HEK293 (cell line): ENCODE results near the gene PPIE.

ENCODE experiments used
- CTCF ChIA-PET: fragments of 350-600 bp; formaldehyde crosslinking; extraction: SDS; loops from one replicate; lab custom pipeline; 2021; ENCODE audit warnings: antibody characterized with exemption; lab: Yijun Ruan, JAX
- POLR2A ChIA-PET: fragments of 300-600 bp; formaldehyde crosslinking; extraction: SDS; loops from one replicate; lab custom pipeline; 2020; ENCODE audit warnings: antibody characterized with exemption, inconsistent platforms; lab: Yijun Ruan, JAX
- H3K27ac ChIP-seq: fragments of 200-500 bp; sonication (Bioruptor generic); 2 replicates; pipeline ENCODE4 v1.5.1; 2014; ENCODE audit warnings: low read depth, low read length, control low read depth, inconsistent platforms; ENCODE audit errors: extremely low read depth
- H3K36me3 ChIP-seq, 2 experiments: fragments of 200-500 bp in 1 of 2; sonication (Bioruptor generic) in 1 of 2; 1 replicate in 1 of 2; 2 replicates in 1 of 2; pipeline ENCODE4 v1.5.1; 2014 to 2017; ENCODE audit warnings: inconsistent platforms in 2 of 2, low read length in 2 of 2; ENCODE audit not compliant: control insufficient read depth in 2 of 2, insufficient read depth in 1 of 2
- H3K4me1 ChIP-seq: fragments of 200-500 bp; sonication (Bioruptor generic); 2 replicates; pipeline ENCODE4 v1.5.1; 2014; ENCODE audit warnings: mild to moderate bottlenecking, low read length, inconsistent platforms; ENCODE audit not compliant: control insufficient read depth, insufficient read depth
- H3K4me3 ChIP-seq: 2 replicates; pipeline ENCODE4 v1.5.1; 2011; ENCODE audit warnings: low read depth, mild to moderate bottlenecking, control low read depth, low read length, moderate library complexity
- H3K9me3 ChIP-seq: fragments of 200-500 bp; sonication (Bioruptor generic); 2 replicates; pipeline ENCODE4 v1.5.1; 2014; ENCODE audit warnings: low read depth, low read length, inconsistent platforms; ENCODE audit not compliant: control insufficient read depth, insufficient read depth
- HOXC10 ChIP-seq: sonication (generic); formaldehyde crosslinking; IDR thresholded peaks from 2 replicates; pipeline ENCODE4 v1.8.1; 2023; ENCODE audit warnings: mild to moderate bottlenecking, missing genetic modification reagents
- SCRT1 ChIP-seq: fragments of 450-650 bp; formaldehyde crosslinking; IDR thresholded peaks from 2 replicates; pipeline ENCODE4 v1.5.1; 2016; ENCODE audit warnings: missing biosample characterization, missing genetic modification characterization, borderline replicate concordance
- ZNF19 ChIP-seq: fragments of 450-650 bp; formaldehyde crosslinking; IDR thresholded peaks from 2 replicates; pipeline ENCODE4; 2016; ENCODE audit warnings: missing biosample characterization, missing genetic modification characterization, low read depth
- ZNF221 ChIP-seq: fragments of 450-650 bp; formaldehyde crosslinking; IDR thresholded peaks from 2 replicates; pipeline ENCODE4 v1.5.1; 2017; ENCODE audit warnings: missing biosample characterization, missing genetic modification characterization, borderline replicate concordance
- ZNF426 ChIP-seq: fragments of 450-650 bp; formaldehyde crosslinking; IDR thresholded peaks from 2 replicates; pipeline ENCODE4 v1.5.1; 2017; ENCODE audit warnings: missing biosample characterization, missing genetic modification characterization, mild to moderate bottlenecking, inconsistent platforms, moderate library complexity
- ZNF518A ChIP-seq: fragments of 450-650 bp; formaldehyde crosslinking; conservative IDR thresholded peaks from 2 replicates; pipeline ENCODE4 v1.5.1; 2016; ENCODE audit warnings: low read depth, missing biosample characterization, missing genetic modification characterization
- ZNF560 ChIP-seq: fragments of 450-650 bp; formaldehyde crosslinking; IDR thresholded peaks from 2 replicates; pipeline ENCODE4 v1.5.1; 2017; ENCODE audit warnings: missing biosample characterization, missing genetic modification characterization, borderline replicate concordance
- ZNF600 ChIP-seq: fragments of 450-650 bp; formaldehyde crosslinking; IDR thresholded peaks from 2 replicates; pipeline ENCODE4 v1.5.1; 2016; ENCODE audit warnings: missing biosample characterization, missing genetic modification characterization
- ZNF623 ChIP-seq: fragments of 450-650 bp; formaldehyde crosslinking; IDR thresholded peaks from 2 replicates; pipeline ENCODE4 v1.5.1; 2016; ENCODE audit warnings: missing biosample characterization, missing genetic modification characterization
- ZNF660 ChIP-seq: fragments of 450-650 bp; IDR thresholded peaks from 2 replicates; pipeline ENCODE4 v1.5.1; 2018; ENCODE audit warnings: missing biosample characterization, mild to moderate bottlenecking, missing genetic modification characterization
- ZNF768 ChIP-seq: fragments of 450-650 bp; formaldehyde crosslinking; IDR thresholded peaks from 2 replicates; pipeline ENCODE4 v1.5.1; 2018; ENCODE audit warnings: missing biosample characterization, mild to moderate bottlenecking, missing genetic modification characterization
- TF ChIP-seq, protein P1 (sequence below): fragments of 450-650 bp; formaldehyde crosslinking; IDR thresholded peaks from 2 replicates; pipeline ENCODE4 v1.5.1; 2016; ENCODE audit warnings: missing biosample characterization, missing genetic modification characterization, borderline replicate concordance
- TF ChIP-seq, protein P2 (sequence below): fragments of 450-650 bp; formaldehyde crosslinking; IDR thresholded peaks from 2 replicates; pipeline ENCODE4 v1.5.1; 2016; ENCODE audit warnings: missing biosample characterization, missing genetic modification characterization, borderline replicate concordance
- TF ChIP-seq, protein P3 (sequence below): fragments of 450-650 bp; formaldehyde crosslinking; IDR thresholded peaks from 2 replicates; pipeline ENCODE4 v1.5.1; 2016; ENCODE audit warnings: missing biosample characterization, missing genetic modification characterization

PPIE gene

GRCh38 chr1:39737546-39738169 is 1.0 kb upstream of the PPIE start:
- TF ChIP-seq ZNF426 (tag by site-specific recombination) = no peak
- TF ChIP-seq, protein P1, sequence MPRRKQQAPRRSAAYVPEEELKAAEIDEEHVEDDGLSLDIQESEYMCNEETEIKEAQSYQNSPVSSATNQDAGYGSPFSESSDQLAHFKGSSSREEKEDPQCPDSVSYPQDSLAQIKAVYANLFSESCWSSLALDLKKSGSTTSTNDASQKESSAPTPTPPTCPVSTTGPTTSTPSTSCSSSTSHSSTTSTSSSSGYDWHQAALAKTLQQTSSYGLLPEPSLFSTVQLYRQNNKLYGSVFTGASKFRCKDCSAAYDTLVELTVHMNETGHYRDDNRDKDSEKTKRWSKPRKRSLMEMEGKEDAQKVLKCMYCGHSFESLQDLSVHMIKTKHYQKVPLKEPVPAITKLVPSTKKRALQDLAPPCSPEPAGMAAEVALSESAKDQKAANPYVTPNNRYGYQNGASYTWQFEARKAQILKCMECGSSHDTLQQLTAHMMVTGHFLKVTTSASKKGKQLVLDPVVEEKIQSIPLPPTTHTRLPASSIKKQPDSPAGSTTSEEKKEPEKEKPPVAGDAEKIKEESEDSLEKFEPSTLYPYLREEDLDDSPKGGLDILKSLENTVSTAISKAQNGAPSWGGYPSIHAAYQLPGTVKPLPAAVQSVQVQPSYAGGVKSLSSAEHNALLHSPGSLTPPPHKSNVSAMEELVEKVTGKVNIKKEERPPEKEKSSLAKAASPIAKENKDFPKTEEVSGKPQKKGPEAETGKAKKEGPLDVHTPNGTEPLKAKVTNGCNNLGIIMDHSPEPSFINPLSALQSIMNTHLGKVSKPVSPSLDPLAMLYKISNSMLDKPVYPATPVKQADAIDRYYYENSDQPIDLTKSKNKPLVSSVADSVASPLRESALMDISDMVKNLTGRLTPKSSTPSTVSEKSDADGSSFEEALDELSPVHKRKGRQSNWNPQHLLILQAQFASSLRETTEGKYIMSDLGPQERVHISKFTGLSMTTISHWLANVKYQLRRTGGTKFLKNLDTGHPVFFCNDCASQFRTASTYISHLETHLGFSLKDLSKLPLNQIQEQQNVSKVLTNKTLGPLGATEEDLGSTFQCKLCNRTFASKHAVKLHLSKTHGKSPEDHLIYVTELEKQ (tag by site-specific recombination) = no peak
- no peak for TF ChIP-seq ZNF660 (tag by site-specific recombination)
- no peak for TF ChIP-seq ZNF560 (tag by site-specific recombination)
- TF ChIP-seq ZNF768 (tag by site-specific recombination) = no peak
- no peak for TF ChIP-seq ZNF623 (tag by site-specific recombination)
- TF ChIP-seq SCRT1 (tag by site-specific recombination) = no peak
- TF ChIP-seq, all 188 proteins: peak for 0
- peaks cover 2% of the 10 kb centered on the region; the same call in 1 of the 2 replicates for H3K4me1 ChIP-seq
- ChIA-PET CTCF (interaction anchor here (0.6 to 2.4 kb wide), 10 partner anchors 11 to 481 kb away, joined by 3 to 6 read pairs (median 4); no protein-coding TSS in a partner anchor), POLR2A (interaction anchor here (1.0 to 1.9 kb wide), 4 partner anchors 10 to 199 kb away, joined by 3 to 8 read pairs (median 4); partner anchors contain the start of gene BMP8B)
- no peaks in the 10 kb centered on the region for H3K9me3 ChIP-seq
- H3K36me3 ChIP-seq = peaks cover 11 to 28% of the 10 kb centered on the region in 2 experiments; a peak in 2 of 3 replicates
- H3K27ac ChIP-seq = no peak overlapping the region
- no peak overlapping the region for H3K4me3 ChIP-seq

DNA sequence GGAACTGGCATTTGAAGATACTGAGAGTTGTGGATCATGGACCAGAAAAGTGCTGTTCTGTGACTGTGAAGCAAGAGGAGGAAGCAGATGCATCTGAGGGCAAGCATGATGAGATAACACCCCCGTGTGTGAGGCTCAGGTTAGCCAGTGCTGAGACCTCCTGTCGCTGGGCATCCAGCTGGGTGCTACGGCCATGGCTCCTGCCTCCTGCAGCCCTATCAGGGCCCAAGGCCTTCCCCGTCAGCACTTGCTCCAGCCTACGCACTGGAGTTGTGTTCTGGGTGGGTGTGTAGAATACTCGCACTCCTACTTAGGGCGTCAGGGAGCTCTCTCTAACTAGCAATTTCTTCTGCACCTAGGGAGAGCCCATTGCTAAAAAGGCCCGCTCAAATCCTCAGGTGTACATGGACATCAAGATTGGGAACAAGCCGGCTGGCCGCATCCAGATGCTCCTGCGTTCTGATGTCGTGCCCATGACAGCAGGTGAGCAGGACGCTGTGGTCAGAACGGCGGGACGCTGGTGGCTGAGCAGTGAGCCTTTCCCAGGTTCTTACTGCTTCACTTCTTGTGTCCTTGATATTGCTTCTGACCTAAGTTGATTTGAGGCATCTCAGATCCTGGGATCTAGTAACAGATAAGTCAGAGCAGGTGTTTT is 6.5 kb downstream of the PPIE start:
- Histone ChIP-seq H3K36me3 (peaks cover 58 to 99% of the 10 kb centered on the region in 2 experiments), H3K27ac (no peak overlapping the region), H3K4me3 (no peak overlapping the region), H3K4me1 (no peaks in the 10 kb centered on the region), H3K9me3 (no peaks in the 10 kb centered on the region)
- CTCF ChIA-PET = no interaction called here
- POLR2A ChIA-PET = no interaction called here
- TF ChIP-seq ZNF600 (tag by site-specific recombination) (0 out of 2 replicates have a peak, but pooled peaks have one; percentile 17), ZNF221 (tag by site-specific recombination) (no peak), ZNF518A (tag by site-specific recombination) (no peak), ZNF19 (tag by site-specific recombination) (no peak), HOXC10 (CRISPR knock-in tag) (no peak)
- TF ChIP-seq, protein P2, sequence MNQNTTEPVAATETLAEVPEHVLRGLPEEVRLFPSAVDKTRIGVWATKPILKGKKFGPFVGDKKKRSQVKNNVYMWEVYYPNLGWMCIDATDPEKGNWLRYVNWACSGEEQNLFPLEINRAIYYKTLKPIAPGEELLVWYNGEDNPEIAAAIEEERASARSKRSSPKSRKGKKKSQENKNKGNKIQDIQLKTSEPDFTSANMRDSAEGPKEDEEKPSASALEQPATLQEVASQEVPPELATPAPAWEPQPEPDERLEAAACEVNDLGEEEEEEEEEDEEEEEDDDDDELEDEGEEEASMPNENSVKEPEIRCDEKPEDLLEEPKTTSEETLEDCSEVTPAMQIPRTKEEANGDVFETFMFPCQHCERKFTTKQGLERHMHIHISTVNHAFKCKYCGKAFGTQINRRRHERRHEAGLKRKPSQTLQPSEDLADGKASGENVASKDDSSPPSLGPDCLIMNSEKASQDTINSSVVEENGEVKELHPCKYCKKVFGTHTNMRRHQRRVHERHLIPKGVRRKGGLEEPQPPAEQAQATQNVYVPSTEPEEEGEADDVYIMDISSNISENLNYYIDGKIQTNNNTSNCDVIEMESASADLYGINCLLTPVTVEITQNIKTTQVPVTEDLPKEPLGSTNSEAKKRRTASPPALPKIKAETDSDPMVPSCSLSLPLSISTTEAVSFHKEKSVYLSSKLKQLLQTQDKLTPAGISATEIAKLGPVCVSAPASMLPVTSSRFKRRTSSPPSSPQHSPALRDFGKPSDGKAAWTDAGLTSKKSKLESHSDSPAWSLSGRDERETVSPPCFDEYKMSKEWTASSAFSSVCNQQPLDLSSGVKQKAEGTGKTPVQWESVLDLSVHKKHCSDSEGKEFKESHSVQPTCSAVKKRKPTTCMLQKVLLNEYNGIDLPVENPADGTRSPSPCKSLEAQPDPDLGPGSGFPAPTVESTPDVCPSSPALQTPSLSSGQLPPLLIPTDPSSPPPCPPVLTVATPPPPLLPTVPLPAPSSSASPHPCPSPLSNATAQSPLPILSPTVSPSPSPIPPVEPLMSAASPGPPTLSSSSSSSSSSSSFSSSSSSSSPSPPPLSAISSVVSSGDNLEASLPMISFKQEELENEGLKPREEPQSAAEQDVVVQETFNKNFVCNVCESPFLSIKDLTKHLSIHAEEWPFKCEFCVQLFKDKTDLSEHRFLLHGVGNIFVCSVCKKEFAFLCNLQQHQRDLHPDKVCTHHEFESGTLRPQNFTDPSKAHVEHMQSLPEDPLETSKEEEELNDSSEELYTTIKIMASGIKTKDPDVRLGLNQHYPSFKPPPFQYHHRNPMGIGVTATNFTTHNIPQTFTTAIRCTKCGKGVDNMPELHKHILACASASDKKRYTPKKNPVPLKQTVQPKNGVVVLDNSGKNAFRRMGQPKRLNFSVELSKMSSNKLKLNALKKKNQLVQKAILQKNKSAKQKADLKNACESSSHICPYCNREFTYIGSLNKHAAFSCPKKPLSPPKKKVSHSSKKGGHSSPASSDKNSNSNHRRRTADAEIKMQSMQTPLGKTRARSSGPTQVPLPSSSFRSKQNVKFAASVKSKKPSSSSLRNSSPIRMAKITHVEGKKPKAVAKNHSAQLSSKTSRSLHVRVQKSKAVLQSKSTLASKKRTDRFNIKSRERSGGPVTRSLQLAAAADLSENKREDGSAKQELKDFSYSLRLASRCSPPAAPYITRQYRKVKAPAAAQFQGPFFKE (tag by site-specific recombination) = no peak
- TF ChIP-seq, protein P3, sequence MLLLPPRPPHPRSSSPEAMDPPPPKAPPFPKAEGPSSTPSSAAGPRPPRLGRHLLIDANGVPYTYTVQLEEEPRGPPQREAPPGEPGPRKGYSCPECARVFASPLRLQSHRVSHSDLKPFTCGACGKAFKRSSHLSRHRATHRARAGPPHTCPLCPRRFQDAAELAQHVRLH (tag by site-specific recombination) = no peak
